Measurements from ENCODE around the gene UBE2Q1. TPM values are rescaled to one million over a fixed set of nuclear protein-coding genes. Genes with fewer than 3 reads are reported as not detected.

UBE2Q1 gene
- total RNA-seq, 1 donor from 2014 or later = 42.1 TPM

- no peak for DNase-seq (ENCODE audit: extremely low read depth, low read depth, low spot score)
These were observed 45.7 kb downstream of the UBE2Q1 start for GRCh38 chr1:154512760-154513159.

DNA sequence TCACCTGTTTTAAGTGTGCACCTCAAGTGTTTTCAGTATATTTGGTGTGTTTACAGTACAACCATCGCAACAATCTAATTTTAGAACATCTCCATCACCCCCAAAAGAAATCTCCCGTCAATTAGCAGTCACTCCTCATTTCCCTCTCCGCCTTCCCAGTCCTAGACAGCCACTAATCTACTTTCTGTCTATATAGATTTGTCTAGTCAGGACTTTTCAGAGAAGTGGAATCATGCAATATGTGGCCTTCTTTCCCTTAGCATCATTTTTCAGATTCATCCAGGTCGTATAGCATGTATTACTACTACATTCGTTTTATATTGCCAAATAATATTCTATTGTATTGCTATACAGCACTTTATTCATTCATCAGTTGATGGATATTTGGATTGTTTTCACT is 54.6 kb downstream of the UBE2Q1 start:
- DNase-seq (ENCODE audit: extremely low read depth, low read depth, low spot score) = no peak

GRCh38 chr1:154502744-154503115 is 55.7 kb downstream of the UBE2Q1 start:
- no peak for DNase-seq (ENCODE audit: extremely low read depth, low read depth, low spot score)

DNA sequence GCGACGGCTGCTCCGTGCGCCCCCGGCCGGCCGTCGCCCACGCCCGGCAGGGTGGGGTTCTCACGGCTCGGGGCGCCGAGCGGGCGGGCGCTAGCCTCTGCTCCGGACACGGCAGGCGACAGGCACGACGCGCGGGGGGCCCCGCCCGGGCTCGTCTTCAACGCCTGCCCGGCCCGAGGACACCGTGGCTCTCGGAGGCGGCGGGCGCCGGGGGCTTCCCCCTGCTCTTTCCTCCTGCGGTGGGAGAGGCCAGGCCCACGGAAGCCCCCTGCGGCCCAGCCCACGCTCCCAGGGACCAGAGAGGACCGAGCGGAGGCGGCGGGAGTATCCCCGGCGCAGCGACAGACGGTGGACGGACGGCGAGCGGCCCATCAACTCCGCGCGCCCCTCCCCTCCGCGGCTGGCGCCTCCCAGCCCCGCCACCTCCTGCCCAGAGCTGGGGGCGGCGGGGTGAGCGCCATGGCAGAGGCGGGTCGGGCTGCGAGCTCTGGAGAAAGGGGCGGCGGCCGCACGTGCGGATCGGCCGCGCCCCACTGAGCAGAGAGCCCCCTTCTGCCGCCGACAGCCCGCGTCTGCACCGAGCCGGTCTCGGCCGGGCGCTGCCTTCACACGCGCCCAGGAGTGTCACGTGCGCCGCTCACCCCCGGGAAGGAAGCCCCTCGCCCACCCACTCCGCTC is 56.3 kb downstream of the UBE2Q1 start, which contains the start of the genes SHE and TDRD10:
Gene SHE, minus strand, starts transcription at position 347 of the 678 bp plus-strand sequence. CDS start 386 bp downstream, outside the sequence.
Gene TDRD10, plus strand, starts transcription at position 154 of the 678 bp plus-strand sequence. CDS start 4,685 bp downstream, outside the sequence.
- DNase-seq (ENCODE audit: extremely low read depth, low read depth, low spot score) = no peak

GRCh38 chr1:154501423-154502065 is 56.9 kb downstream of the UBE2Q1 start:
- no peak for DNase-seq (ENCODE audit: extremely low read depth, low read depth, low spot score)

- no peak for DNase-seq (ENCODE audit: extremely low read depth, low read depth, low spot score)
These were observed 57.9 kb downstream of the UBE2Q1 start for GRCh38 chr1:154500533-154500932.

GRCh38 chr1:154499446-154499845 is 59.0 kb downstream of the UBE2Q1 start:
- DNase-seq (ENCODE audit: extremely low read depth, low read depth, low spot score) = no peak

Other genes starting within 250 kb of the UBE2Q1 start
- gene AQP10, start 237.6 kb downstream of the UBE2Q1 start, total RNA-seq = not detected in 2 replicates
- gene ATP8B2, start 233.1 kb downstream of the UBE2Q1 start, total RNA-seq = 65.3 and 75.4 TPM in 2 replicates
- gene IL6R, start 153.3 kb downstream of the UBE2Q1 start, total RNA-seq = 13.9 and 16.0 TPM in 2 replicates
- 1.6 and 4.3 TPM in 2 replicates for gene TDRD10, start 56.4 kb downstream of the UBE2Q1 start, total RNA-seq
- gene SHE, start 56.2 kb downstream of the UBE2Q1 start, total RNA-seq = 47.3 and 52.3 TPM in 2 replicates
- 0.12 TPM in 1 of 2 replicates, not detected in the other for gene CHRNB2, start 9.1 kb upstream of the UBE2Q1 start, total RNA-seq
- gene ADAR, start 49.5 kb upstream of the UBE2Q1 start, total RNA-seq = 106 and 162 TPM in 2 replicates